ENCODE results near the gene SHC3. TPM values are rescaled to one million over a fixed set of nuclear protein-coding genes. Genes with fewer than 3 reads are reported as not detected.

SHC3 gene
- total and polyA plus RNA-seq, 2 donors from 2014 or later: 0.95 to 1.5 TPM

- Histone ChIP-seq H3K27ac (ENCODE audit: low read depth in 2 of 2, low read length in 2 of 2) (no peak overlapping the region), H3K9me3 (ENCODE audit: control insufficient read depth in 2 of 3, insufficient read depth in 1 of 3, low read length in 3 of 3) (no peaks in the 10 kb centered on the region), H3K4me1 (ENCODE audit: control insufficient read depth in 2 of 3, insufficient read depth in 2 of 3, low read depth in 1 of 3, low read length in 3 of 3) (no peaks in the 10 kb centered on the region), H3K9ac (ENCODE audit: low read length in 3 of 3) (no peak overlapping the region), H3K27me3 (ENCODE audit: control insufficient read depth, insufficient read depth, low read length) (no peaks in the 10 kb centered on the region), H3K36me3 (ENCODE audit: control insufficient read depth in 2 of 3, insufficient read depth in 3 of 3, low read length in 3 of 3) (no peaks in the 10 kb centered on the region), H3K4me3 (ENCODE audit: low read length in 3 of 3) (no peak overlapping the region)
- intact Hi-C loops (cut with DNase I): no loop called here
- FAIRE-seq: no peak
- TF ChIP-seq CTCF (IDR thresholded peaks at IDR 0.05; ENCODE audit: borderline replicate concordance, extremely low read depth, insufficient read depth): no peak
- DNase-seq: peak in 2 of 5 donors; percentile 16 to 51
Observed at GRCh38 chr9:89218040-89218928, 39.7 kb upstream of the SHC3 start.

GRCh38 chr9:89215342-89215741, 36.7 kb upstream of the SHC3 start:
- Histone ChIP-seq H3K27ac (ENCODE audit: low read depth in 2 of 2, low read length in 2 of 2) (no peak overlapping the region), H3K27me3 (ENCODE audit: control insufficient read depth, insufficient read depth, low read length) (no peaks in the 10 kb centered on the region), H3K36me3 (ENCODE audit: control insufficient read depth in 2 of 3, insufficient read depth in 3 of 3, low read length in 3 of 3) (no peaks in the 10 kb centered on the region), H3K9ac (ENCODE audit: low read length in 3 of 3) (no peak overlapping the region), H3K4me1 (ENCODE audit: control insufficient read depth in 2 of 3, insufficient read depth in 2 of 3, low read depth in 1 of 3, low read length in 3 of 3) (no peaks in the 10 kb centered on the region), H3K4me3 (ENCODE audit: low read length in 3 of 3) (no peak overlapping the region), H3K9me3 (ENCODE audit: control insufficient read depth in 2 of 3, insufficient read depth in 1 of 3, low read length in 3 of 3) (peaks cover 0 to 4% (median 0%) of the 10 kb centered on the region in 3 donors)
- no peak for DNase-seq
- intact Hi-C loops (cut with DNase I): no loop called here
- FAIRE-seq: no peak
- TF ChIP-seq CTCF (IDR thresholded peaks at IDR 0.05; ENCODE audit: borderline replicate concordance, extremely low read depth, insufficient read depth): no peak

GRCh38 chr9:89213396-89213880, 34.8 kb upstream of the SHC3 start:
- FAIRE-seq (no peak), DNase-seq (no peak)
- Histone ChIP-seq H3K9me3 (ENCODE audit: control insufficient read depth in 2 of 3, insufficient read depth in 1 of 3, low read length in 3 of 3) (peaks cover 0 to 4% (median 0%) of the 10 kb centered on the region in 3 donors), H3K27ac (ENCODE audit: low read depth in 2 of 2, low read length in 2 of 2) (no peak overlapping the region), H3K27me3 (ENCODE audit: control insufficient read depth, insufficient read depth, low read length) (no peaks in the 10 kb centered on the region), H3K9ac (ENCODE audit: low read length in 3 of 3) (no peak overlapping the region), H3K36me3 (ENCODE audit: control insufficient read depth in 2 of 3, insufficient read depth in 3 of 3, low read length in 3 of 3) (no peaks in the 10 kb centered on the region), H3K4me1 (ENCODE audit: control insufficient read depth in 2 of 3, insufficient read depth in 2 of 3, low read depth in 1 of 3, low read length in 3 of 3) (no peaks in the 10 kb centered on the region), H3K4me3 (ENCODE audit: low read length in 3 of 3) (no peak overlapping the region)
- no peak for TF ChIP-seq CTCF (IDR thresholded peaks at IDR 0.05; ENCODE audit: borderline replicate concordance, extremely low read depth, insufficient read depth)
- intact Hi-C loops (cut with DNase I): no loop called here

Data from kidney (tissue), 14 donors.